OCI-LY7 (cell line): Measurements from ENCODE around the gene MT3. TPM values are rescaled to one million over a fixed set of nuclear protein-coding genes. Genes with fewer than 3 reads are reported as not detected.

Experiments
- BruUV-seq: library from RNA; stranded (reverse); fragments of 400-500 nt; replicated peaks from 2 replicates; lab custom pipeline; 2021; lab: Mats Ljungman, UMichigan
- CTCF ChIA-PET: fragments of 300-600 bp; sonication (Branson Sonifier 250); formaldehyde crosslinking; loops from one replicate; lab custom pipeline; 2022; ENCODE audit warnings: antibody characterized with exemption; ENCODE audit not compliant: unreplicated experiment; lab: Charles Lee
- POLR2A ChIA-PET: fragments of 300-600 bp; sonication (Branson Sonifier 250); formaldehyde crosslinking; loops from one replicate; lab custom pipeline; 2022; ENCODE audit warnings: antibody characterized with exemption; lab: Charles Lee
- DNase-seq: peaks from one replicate; pipeline ENCODE4 v3.0.0-alpha.2; 2015; ENCODE audit warnings: low spot score
- H2AFZ ChIP-seq: fragments of 200-600 bp; sonication (generic), shearing (Covaris generic); 2 replicates; pipeline ENCODE4 v1.6.1; 2014; ENCODE audit warnings: mild to moderate bottlenecking, antibody characterized with exemption, low read length, moderate library complexity
- H3K27ac ChIP-seq: fragments of 200-600 bp; sonication (generic); 2 replicates; pipeline ENCODE4 v1.5.1; 2014; ENCODE audit warnings: mixed run types, low read depth, mild to moderate bottlenecking, moderate library complexity, low read length, inconsistent platforms; ENCODE audit not compliant: poor library complexity, severe bottlenecking
- H3K36me3 ChIP-seq: fragments of 200-600 bp; sonication (generic); 2 replicates; pipeline ENCODE4 v1.6.1; 2014; ENCODE audit warnings: mild to moderate bottlenecking, antibody characterized with exemption, low read length, moderate library complexity, mixed read lengths; ENCODE audit not compliant: insufficient read depth
- H3K4me1 ChIP-seq: fragments of 200-600 bp; sonication (generic); 2 replicates; pipeline ENCODE4 v1.5.1; 2014; ENCODE audit warnings: mild to moderate bottlenecking, low read length; ENCODE audit not compliant: insufficient read depth, poor library complexity, severe bottlenecking
- H3K4me2 ChIP-seq: fragments of 200-600 bp; sonication (generic); 2 replicates; pipeline ENCODE4 v1.6.1; 2014; ENCODE audit warnings: mild to moderate bottlenecking, low read length
- H3K4me3 ChIP-seq: fragments of 200-600 bp; sonication (generic); 2 replicates; pipeline ENCODE4 v1.5.1; 2014; ENCODE audit warnings: mild to moderate bottlenecking, low read depth, low read length; ENCODE audit not compliant: poor library complexity, severe bottlenecking
- H3K79me2 ChIP-seq: fragments of 200-600 bp; sonication (generic); 2 replicates; pipeline ENCODE4 v1.6.1; 2016; ENCODE audit warnings: low read depth, mild to moderate bottlenecking, low read length, moderate library complexity, mixed read lengths; ENCODE audit not compliant: insufficient read depth
- H3K9me2 ChIP-seq: fragments of 200-600 bp; sonication (generic); 2 replicates; pipeline ENCODE4 v1.6.1; 2016; ENCODE audit warnings: mild to moderate bottlenecking, low read length, mixed read lengths; ENCODE audit not compliant: insufficient read depth
- H3K9me3 ChIP-seq: fragments of 200-600 bp; sonication (generic); 2 replicates; pipeline ENCODE4 v1.6.1; 2014; ENCODE audit warnings: mild to moderate bottlenecking, mixed run types, low read length, mixed read lengths
- H4K20me1 ChIP-seq: fragments of 200-600 bp; sonication (generic); 2 replicates; pipeline ENCODE4 v1.6.1; 2014; ENCODE audit warnings: mild to moderate bottlenecking, antibody characterized with exemption, low read length, moderate library complexity, mixed read lengths; ENCODE audit not compliant: insufficient read depth
- EZH2phosphoT487 ChIP-seq: fragments of 200-600 bp; sonication (generic); IDR thresholded peaks from 2 replicates; pipeline ENCODE4 v1.6.1; 2018; ENCODE audit warnings: low read depth, borderline replicate concordance, mild to moderate bottlenecking, mixed run types, antibody characterized with exemption, low read length, moderate library complexity, mixed read lengths
- intact Hi-C: fragments of 100-400 bp; cut with micrococcal nuclease; formaldehyde crosslinking; loops from one replicate; pipeline ENCODE4 v1.10.0; 2022; ENCODE audit not compliant: unreplicated experiment
- total RNA-seq, 2 experiments: library from RNA; depleted of rRNA in 1 of 2; stranded (reverse); fragments of >200 nt in 1 of 2; shearing (Covaris generic) in 1 of 2; gene quantifications; 2 replicates each; pipeline ENCODE4 v1.2.3, GENCODE V29; 2014 to 2022
- TF ChIP-seq, protein P1 (sequence below): fragments of 200-600 bp; sonication (generic); conservative IDR thresholded peaks from 2 replicates; pipeline ENCODE4 v1.5.1; 2014; ENCODE audit warnings: mild to moderate bottlenecking, antibody characterized with exemption, low read length, moderate library complexity, mixed read lengths

Gene MT3
- total RNA-seq, 2 experiments from 2014 or later: not detected

GRCh38 chr16:56639045-56639444 is 49.7 kb downstream of the MT3 start:
- DNase-seq: no peak
- intact Hi-C loops: no loop called here
- no peak for TF ChIP-seq EZH2phosphoT487
- TF ChIP-seq, protein P1, sequence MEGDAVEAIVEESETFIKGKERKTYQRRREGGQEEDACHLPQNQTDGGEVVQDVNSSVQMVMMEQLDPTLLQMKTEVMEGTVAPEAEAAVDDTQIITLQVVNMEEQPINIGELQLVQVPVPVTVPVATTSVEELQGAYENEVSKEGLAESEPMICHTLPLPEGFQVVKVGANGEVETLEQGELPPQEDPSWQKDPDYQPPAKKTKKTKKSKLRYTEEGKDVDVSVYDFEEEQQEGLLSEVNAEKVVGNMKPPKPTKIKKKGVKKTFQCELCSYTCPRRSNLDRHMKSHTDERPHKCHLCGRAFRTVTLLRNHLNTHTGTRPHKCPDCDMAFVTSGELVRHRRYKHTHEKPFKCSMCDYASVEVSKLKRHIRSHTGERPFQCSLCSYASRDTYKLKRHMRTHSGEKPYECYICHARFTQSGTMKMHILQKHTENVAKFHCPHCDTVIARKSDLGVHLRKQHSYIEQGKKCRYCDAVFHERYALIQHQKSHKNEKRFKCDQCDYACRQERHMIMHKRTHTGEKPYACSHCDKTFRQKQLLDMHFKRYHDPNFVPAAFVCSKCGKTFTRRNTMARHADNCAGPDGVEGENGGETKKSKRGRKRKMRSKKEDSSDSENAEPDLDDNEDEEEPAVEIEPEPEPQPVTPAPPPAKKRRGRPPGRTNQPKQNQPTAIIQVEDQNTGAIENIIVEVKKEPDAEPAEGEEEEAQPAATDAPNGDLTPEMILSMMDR: no peak
- H3K9me2 ChIP-seq: no peaks in the 10 kb centered on the region
- no peak overlapping the region for H2AFZ ChIP-seq
- H3K27ac ChIP-seq: no peak overlapping the region
- ChIA-PET POLR2A (no interaction called here), CTCF (no interaction called here)
- no peaks in the 10 kb centered on the region for H3K36me3 ChIP-seq
- H3K4me3 ChIP-seq: no peak overlapping the region
- H3K4me2 ChIP-seq: no peak overlapping the region
- H3K9me3 ChIP-seq: no peaks in the 10 kb centered on the region
- no peaks in the 10 kb centered on the region for H3K4me1 ChIP-seq
- no TSS peak for BruUV-seq
- no peaks in the 10 kb centered on the region for H4K20me1 ChIP-seq
- no peaks in the 10 kb centered on the region for H3K79me2 ChIP-seq

GRCh38 chr16:56640076-56640475 is 50.7 kb downstream of the MT3 start:
- TF ChIP-seq EZH2phosphoT487: no peak
- TF ChIP-seq, protein P1: no peak
- Histone ChIP-seq H3K4me1 (no peaks in the 10 kb centered on the region), H2AFZ (no peak overlapping the region), H4K20me1 (no peaks in the 10 kb centered on the region), H3K79me2 (no peaks in the 10 kb centered on the region), H3K9me3 (no peaks in the 10 kb centered on the region), H3K9me2 (no peaks in the 10 kb centered on the region), H3K36me3 (no peaks in the 10 kb centered on the region), H3K4me2 (no peak overlapping the region), H3K4me3 (no peak overlapping the region), H3K27ac (no peak overlapping the region)
- ChIA-PET POLR2A (no interaction called here), CTCF (no interaction called here)
- intact Hi-C loops: no loop called here
- no TSS peak for BruUV-seq
- DNase-seq: no peak

Other genes starting within 250 kb of the MT3 start
- 87.7 and 108 TPM in 2 replicates for gene AMFR, start 164.0 kb upstream of the MT3 start, total RNA-seq (2014; rRNA removed; shearing (Covaris generic))
- 101 and 105 TPM in 2 replicates for gene AMFR, start 164.0 kb upstream of the MT3 start, total RNA-seq (2022)
- 123 and 229 TPM in 2 replicates for gene NUDT21, start 138.2 kb upstream of the MT3 start, total RNA-seq (2014; rRNA removed; shearing (Covaris generic))
- gene NUDT21, start 138.2 kb upstream of the MT3 start, total RNA-seq (2022): 270 and 273 TPM in 2 replicates
- 35.1 and 78.7 TPM in 2 replicates for gene OGFOD1, start 138.0 kb upstream of the MT3 start, total RNA-seq (2014; rRNA removed; shearing (Covaris generic))
- 45.3 and 56.8 TPM in 2 replicates for gene OGFOD1, start 138.0 kb upstream of the MT3 start, total RNA-seq (2022)
- 13.9 and 15.3 TPM in 2 replicates for gene BBS2, start 69.5 kb upstream of the MT3 start, total RNA-seq (2014; rRNA removed; shearing (Covaris generic))
- 14.1 and 18.3 TPM in 2 replicates for gene BBS2, start 69.5 kb upstream of the MT3 start, total RNA-seq (2022)
- not detected in 2 replicates for gene MT4, start 24.5 kb upstream of the MT3 start, total RNA-seq (2014; rRNA removed; shearing (Covaris generic))
- gene MT4, start 24.5 kb upstream of the MT3 start, total RNA-seq (2022): not detected in 2 replicates
- 27.2 and 40.0 TPM in 2 replicates for gene MT2A, start 19.1 kb downstream of the MT3 start, total RNA-seq (2014; rRNA removed; shearing (Covaris generic))
- 5.7 and 9.3 TPM in 2 replicates for gene MT2A, start 19.1 kb downstream of the MT3 start, total RNA-seq (2022)
- gene MT1E, start 36.3 kb downstream of the MT3 start, total RNA-seq (2014; rRNA removed; shearing (Covaris generic)): not detected in 2 replicates
- gene MT1E, start 36.3 kb downstream of the MT3 start, total RNA-seq (2022): not detected in 2 replicates
- gene MT1M, start 43.1 kb downstream of the MT3 start, total RNA-seq (2014; rRNA removed; shearing (Covaris generic)): not detected in 2 replicates
- not detected in 2 replicates for gene MT1M, start 43.1 kb downstream of the MT3 start, total RNA-seq (2022)
- not detected in 2 replicates for gene MT1A, start 49.1 kb downstream of the MT3 start, total RNA-seq (2014; rRNA removed; shearing (Covaris generic))
- not detected in 2 replicates for gene MT1A, start 49.1 kb downstream of the MT3 start, total RNA-seq (2022)
- not detected in 2 replicates for gene MT1B, start 62.4 kb downstream of the MT3 start, total RNA-seq (2014; rRNA removed; shearing (Covaris generic))
- not detected in 2 replicates for gene MT1B, start 62.4 kb downstream of the MT3 start, total RNA-seq (2022)
- gene MT1F, start 68.4 kb downstream of the MT3 start, total RNA-seq (2014; rRNA removed; shearing (Covaris generic)): 0.44 TPM in 1 of 2 replicates, not detected in the other
- gene MT1F, start 68.4 kb downstream of the MT3 start, total RNA-seq (2022): 1.8 TPM in 1 of 2 replicates, not detected in the other
- gene MT1G, start 78.5 kb downstream of the MT3 start, total RNA-seq (2014; rRNA removed; shearing (Covaris generic)): not detected in 2 replicates
- not detected in 2 replicates for gene MT1G, start 78.5 kb downstream of the MT3 start, total RNA-seq (2022)
- gene MT1H, start 80.3 kb downstream of the MT3 start, total RNA-seq (2014; rRNA removed; shearing (Covaris generic)): not detected in 2 replicates
- gene MT1H, start 80.3 kb downstream of the MT3 start, total RNA-seq (2022): not detected in 2 replicates
- 17.1 and 18.8 TPM in 2 replicates for gene MT1X, start 92.9 kb downstream of the MT3 start, total RNA-seq (2014; rRNA removed; shearing (Covaris generic))
- gene MT1X, start 92.9 kb downstream of the MT3 start, total RNA-seq (2022): 14.6 and 21.2 TPM in 2 replicates
- gene NUP93, start 140.6 kb downstream of the MT3 start, total RNA-seq (2014; rRNA removed; shearing (Covaris generic)): 119 and 120 TPM in 2 replicates
- 148 and 183 TPM in 2 replicates for gene NUP93, start 140.6 kb downstream of the MT3 start, total RNA-seq (2022)